Erythroblast (primary cell): ENCODE results near the gene PCDH11Y.
"Not testable (repeated sequence)": the region's sequence is repeated elsewhere in the genome, so short reads cannot be mapped to it uniquely, and the experiment has no call there.

ENCODE experiments used
- DNase-seq, 2 experiments: peaks; one replicate each; lab custom pipeline; 2025; lab: John Stamatoyannopoulos, UW

Gene PCDH11Y, protein sequence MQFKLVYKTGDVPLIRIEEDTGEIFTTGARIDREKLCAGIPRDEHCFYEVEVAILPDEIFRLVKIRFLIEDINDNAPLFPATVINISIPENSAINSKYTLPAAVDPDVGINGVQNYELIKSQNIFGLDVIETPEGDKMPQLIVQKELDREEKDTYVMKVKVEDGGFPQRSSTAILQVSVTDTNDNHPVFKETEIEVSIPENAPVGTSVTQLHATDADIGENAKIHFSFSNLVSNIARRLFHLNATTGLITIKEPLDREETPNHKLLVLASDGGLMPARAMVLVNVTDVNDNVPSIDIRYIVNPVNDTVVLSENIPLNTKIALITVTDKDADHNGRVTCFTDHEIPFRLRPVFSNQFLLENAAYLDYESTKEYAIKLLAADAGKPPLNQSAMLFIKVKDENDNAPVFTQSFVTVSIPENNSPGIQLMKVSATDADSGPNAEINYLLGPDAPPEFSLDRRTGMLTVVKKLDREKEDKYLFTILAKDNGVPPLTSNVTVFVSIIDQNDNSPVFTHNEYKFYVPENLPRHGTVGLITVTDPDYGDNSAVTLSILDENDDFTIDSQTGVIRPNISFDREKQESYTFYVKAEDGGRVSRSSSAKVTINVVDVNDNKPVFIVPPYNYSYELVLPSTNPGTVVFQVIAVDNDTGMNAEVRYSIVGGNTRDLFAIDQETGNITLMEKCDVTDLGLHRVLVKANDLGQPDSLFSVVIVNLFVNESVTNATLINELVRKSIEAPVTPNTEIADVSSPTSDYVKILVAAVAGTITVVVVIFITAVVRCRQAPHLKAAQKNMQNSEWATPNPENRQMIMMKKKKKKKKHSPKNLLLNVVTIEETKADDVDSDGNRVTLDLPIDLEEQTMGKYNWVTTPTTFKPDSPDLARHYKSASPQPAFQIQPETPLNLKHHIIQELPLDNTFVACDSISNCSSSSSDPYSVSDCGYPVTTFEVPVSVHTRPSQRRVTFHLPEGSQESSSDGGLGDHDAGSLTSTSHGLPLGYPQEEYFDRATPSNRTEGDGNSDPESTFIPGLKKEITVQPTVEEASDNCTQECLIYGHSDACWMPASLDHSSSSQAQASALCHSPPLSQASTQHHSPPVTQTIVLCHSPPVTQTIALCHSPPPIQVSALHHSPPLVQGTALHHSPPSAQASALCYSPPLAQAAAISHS (N-terminal part only)

DNA sequence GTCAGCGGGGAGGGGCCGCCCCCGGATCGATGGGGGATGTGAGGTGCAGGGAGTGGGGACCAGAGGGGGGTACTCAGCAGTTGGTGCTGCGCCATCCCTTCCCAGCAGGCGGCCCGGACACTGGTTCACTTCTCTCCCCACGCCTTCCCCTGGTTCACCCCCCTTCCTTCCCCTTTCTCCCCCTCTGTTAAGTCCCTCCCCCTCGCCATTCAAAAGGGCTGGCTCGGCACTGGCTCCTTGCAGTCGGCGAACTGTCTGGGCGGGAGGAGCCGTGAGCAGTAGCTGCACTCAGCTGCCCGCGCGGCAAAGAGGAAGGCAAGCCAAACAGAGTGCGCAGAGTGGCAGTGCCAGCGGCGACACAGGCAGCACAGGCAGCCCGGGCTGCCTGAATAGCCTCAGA, at the start of gene PCDH11Y:
PCDH11Y (plus strand) TSS at position 240 of the 400 bp plus-strand sequence. CDS start 56,804 bp downstream, outside the sequence.
- DNase-seq: not testable (repeated sequence)

DNA sequence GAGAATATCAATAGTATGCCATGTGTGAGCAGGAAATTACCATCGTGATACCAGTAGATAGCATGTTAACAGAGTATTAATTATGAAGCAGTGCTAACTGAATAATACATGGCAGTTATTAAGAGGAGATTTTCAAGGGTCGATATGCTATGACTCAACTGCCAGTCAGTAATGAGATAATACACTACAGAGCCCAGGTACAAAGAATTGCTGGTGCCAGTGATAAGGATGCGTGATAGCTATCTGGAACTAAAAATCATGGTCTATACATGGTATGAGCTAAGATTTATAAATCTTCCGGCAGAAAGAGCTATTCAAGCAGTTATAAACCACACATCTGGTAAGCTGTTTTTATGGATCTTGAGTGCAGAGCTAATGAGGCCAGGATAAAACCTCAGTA, 32.2 kb upstream of the PCDH11Y start:
- DNase-seq: not testable (repeated sequence)

DNA sequence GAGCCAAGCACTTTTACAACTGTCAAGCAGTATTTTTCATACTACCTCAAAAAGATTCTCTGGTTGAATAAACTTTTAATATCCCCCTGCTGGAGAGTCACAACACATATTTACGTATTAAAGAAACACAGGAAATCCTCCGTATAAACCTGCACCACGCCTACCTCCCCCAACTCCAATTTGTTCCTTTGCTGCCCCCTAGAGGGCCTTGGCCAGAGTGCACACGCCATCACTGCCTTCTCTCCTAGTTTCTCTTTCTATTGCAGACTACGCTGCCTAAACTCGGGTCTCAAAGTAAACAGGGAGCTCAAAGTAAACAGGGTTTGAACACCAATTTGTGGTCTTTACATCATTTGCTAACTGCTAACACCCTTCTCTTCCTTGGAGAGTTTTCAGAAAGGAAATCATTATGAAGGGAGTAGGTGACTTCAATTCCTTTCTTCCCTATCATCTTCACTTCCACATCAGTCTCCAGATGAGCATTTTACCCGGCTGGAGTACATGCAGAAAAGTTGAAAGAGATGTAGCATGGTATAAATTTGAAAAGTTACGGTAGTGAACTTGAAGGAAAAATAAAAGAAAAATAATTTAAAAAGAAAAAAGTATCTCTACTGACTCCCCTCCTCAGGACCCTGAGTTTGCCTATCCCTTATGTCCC, 8.2 kb upstream of the PCDH11Y start:
- not testable (repeated sequence) for DNase-seq

DNA sequence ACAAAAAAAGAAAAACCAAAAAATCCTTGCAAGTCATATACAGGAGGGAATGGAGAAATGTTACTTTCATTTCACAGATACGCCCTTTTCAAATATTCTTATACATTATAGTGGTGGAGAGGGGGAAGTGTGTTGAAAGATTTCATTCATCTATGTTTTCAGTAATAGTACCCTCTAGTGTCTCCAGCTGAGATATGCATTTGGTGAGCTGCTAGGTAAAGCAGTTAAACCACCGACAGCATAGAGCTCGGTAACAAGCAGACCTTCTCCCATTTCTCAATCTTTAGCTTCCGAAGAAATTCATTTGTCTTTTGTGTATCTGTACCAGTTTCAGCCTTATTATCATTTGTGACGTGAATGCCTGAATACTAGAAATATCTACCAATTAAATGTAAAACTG, 5.2 kb upstream of the PCDH11Y start:
- not testable (repeated sequence) for DNase-seq

DNA sequence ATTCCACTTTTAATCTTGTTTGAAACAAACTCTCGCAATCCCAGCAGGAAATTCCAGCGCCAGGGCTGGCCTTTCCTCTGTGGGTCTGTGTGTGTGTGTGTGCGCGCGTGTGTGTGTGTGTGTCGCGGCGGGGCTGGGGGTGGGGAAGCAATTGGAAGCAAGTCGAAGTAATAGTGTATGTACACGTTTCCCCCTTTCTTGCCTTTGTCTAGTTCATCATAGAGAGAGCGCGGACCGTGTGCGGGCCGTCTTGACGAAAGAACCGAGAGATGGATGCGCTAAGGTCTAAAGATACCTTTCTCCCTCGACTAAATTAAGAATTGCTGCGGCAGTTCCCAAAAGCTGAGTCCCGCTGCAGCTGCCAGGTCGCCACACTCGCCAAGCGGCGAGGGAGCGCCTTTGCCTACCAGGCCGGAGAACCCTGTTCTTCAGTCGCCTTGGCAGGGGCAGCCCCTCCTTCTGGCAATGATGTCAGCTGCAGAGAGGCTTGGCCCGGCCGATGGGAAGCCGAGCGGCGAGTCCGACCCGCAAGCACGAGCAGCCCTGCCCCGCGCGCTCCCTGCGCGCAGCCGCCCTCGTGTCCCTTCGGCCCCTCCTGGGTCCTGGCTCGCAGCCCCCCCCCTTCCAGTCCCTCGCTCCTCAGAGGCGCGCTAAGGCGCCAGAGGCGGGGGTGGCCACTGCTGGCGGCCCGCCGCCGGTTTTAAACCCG, 2.5 kb downstream of the PCDH11Y start:
- not testable (repeated sequence) for DNase-seq

DNA sequence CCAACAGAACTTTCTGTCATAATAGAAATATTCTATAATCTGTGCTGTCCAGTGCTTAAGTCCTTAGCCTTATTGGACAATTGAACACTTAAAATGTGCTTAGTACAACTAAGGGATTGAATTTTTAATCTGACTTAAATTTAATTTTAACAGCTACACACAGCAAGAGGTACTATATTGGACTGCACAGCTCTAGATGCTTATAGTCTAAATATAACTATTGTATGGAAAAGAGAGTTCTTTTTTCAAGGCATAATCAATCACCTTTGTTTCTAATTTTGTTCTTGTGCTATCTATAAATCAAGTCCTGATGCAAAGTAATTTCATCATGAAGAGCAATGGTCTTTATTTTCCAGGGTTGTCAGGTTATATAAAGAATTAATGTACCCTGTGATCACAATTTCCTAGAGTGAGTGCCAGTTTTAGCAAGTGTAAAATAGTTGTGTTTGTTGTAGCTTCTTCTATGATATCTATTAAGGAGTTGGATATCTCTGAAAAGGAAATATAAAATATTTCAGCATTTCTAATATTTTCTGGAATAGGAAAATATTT, 39.0 kb downstream of the PCDH11Y start:
- not testable (repeated sequence) for DNase-seq

DNA sequence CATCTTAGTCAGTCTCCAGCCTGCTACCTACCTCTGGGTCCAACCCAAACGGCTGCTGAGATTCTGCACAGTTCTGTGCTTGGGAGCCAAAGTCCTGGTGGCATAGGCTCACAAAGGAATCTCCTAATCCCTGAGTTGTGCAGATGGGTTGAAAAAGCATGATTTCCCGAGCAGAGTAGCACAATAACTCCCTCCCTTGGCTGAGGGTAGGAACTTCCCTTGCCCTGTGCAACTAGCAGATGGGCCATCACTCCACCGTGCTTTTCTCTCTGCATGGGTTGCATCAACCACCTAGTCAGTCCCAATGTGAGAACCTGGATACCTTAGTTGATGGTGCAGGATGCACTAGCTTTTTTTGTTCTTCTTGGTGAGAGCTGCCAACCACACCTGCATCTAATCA, 82.9 kb downstream of the PCDH11Y start:
- DNase-seq: not testable (repeated sequence)

DNA sequence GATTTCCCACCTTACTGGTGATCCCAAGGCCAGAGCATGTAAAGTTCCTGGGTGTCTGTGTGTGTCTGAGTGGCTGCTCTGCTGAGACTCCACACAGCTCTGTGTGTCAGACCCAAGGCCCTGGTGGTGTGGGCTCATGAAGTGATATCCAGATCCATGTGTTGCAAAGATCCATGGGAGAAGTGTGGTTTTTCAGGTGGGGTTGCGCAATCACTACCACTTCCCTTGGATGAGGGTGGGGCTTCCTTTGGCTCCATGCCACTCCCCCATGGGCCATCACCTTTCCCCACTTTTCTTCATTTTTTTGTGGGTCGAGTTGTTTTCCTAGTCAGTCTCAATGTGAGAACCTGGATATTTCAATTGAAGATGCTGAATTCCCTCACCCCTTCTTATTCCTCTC, 182.9 kb downstream of the PCDH11Y start:
- DNase-seq: not testable (repeated sequence)

DNA sequence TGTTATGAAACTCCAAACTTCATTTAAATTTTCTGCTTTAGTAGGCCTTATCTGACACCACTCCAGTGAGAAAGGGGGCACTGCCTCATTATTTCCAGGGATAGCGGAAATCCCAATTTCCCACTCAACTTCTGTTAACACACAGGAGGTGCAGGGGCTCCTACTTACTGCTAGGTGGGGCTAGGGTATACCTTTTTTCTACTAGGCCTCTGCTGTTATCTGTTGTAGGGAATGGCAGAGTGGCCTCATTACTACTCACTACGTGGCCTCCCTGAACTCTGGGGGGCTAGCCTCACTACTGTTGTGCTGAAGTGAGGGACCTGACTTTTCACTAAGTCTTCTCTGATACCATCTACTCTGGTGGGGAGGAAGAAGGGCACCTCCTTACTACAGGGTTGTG, 215.0 kb downstream of the PCDH11Y start:
- DNase-seq: not testable (repeated sequence)

DNA sequence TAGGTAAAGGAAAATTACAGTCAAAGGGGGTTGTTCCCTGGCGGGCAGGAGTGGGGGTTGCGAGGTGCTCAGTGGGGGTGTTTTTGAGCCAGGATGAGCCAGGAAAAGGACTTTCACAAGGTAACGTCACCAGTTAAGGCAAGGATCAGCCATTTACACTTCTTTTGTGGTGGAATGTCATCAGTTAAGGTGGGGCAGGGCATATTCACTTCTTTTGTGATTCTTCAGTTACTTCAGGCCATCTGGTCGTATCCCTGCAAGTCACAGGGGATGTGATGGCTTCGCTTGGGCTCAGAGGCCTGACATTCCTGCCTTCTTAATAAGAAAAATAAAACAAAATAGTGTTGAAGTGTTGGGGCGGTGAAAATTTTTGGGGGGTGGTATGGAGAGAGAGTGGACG, 324.8 kb downstream of the PCDH11Y start:
- not testable (repeated sequence) for DNase-seq

DNA sequence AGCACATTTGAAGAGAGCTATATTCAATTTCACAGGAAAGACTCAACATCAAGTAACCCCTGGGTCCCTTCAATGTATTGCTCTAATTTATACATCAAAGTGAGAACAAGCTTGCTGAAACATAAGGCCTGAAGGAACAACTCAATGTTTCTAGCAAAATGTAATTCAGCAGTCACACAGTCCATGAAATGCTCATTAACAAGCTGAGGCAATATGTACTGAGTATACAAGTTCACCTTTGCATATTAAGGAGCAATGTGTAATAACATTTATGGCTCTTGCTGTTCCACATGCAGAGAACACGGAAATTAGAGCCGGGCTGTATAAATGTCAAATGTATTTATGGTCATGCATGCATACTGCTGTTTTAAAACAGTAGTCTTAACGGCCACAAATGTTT, 342.1 kb downstream of the PCDH11Y start:
- not testable (repeated sequence) for DNase-seq

DNA sequence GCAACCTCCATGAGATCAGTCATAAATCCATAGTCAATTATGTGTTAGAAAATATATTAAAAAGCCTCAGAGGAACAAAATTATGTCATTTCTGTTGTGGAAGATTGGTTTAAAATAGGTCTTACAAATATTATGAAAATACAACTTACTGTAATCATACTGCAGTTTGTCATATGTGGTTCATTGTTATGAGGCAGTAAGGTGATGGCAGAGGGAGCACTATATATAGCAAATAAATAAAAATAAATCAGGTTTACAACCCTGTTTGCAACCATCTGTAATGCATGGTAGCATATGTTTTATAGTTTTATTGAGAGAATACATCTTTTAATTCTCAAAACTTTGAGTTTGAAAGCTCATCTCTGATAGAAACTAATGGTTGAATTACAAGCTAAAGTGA, 543.6 kb downstream of the PCDH11Y start:
- not testable (repeated sequence) for DNase-seq

DNA sequence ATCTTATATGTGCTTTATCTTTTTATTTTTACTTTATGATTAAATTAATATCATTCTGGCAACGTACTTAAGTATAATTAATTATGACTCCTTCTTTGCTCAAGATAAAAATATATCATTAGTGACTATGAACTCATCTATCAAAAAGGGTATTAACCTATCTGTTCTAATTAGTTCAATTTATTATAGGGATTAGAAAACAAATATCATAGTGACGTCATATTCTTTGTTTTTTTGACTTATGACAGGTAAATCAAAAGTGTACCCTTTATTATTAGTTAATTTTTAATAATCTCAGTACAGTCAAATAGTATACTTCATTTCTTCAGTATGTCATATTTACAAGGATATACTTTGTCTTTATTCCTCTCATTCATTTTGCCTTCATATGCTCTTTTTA, 638.5 kb downstream of the PCDH11Y start:
- DNase-seq: not testable (repeated sequence)

DNA sequence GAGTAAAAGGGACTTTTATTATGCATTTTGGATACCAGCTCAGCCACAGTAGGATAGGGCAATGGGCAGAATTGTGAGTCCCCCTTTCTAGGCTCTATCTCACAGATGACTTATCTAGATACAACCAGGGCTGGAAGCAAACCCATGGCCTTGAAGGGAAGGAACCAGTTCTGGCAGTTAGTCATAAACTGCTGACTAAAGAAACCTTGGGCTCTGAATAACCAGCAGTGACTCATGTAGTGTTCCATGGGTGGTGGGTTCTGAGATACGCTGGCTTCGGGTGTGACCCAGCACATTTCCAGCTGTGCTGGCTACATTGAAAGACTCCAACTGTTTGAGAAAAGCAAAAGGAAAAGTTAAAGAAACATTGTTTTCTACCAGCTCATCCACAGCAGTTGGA, 679.2 kb downstream of the PCDH11Y start:
- DNase-seq: not testable (repeated sequence)

DNA sequence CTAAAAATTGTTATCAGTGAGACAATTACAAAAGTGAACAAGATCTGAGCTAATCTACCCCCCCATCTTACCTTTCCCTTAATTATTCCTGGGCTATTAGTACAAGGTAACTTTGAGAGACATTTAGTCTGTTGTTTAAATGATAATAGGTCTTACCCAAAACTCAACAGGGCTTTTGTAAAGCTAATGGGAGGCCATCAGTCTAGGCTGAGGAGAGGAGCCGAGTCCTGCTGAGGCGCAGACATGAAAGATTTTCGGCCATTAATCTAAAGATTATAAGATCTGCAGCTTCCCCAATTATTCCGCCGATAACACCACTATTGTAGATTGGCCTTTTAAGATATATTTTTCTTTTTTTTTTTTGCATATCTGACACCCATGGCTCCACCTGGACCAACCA, 708.6 kb downstream of the PCDH11Y start:
- not testable (repeated sequence) for DNase-seq

DNA sequence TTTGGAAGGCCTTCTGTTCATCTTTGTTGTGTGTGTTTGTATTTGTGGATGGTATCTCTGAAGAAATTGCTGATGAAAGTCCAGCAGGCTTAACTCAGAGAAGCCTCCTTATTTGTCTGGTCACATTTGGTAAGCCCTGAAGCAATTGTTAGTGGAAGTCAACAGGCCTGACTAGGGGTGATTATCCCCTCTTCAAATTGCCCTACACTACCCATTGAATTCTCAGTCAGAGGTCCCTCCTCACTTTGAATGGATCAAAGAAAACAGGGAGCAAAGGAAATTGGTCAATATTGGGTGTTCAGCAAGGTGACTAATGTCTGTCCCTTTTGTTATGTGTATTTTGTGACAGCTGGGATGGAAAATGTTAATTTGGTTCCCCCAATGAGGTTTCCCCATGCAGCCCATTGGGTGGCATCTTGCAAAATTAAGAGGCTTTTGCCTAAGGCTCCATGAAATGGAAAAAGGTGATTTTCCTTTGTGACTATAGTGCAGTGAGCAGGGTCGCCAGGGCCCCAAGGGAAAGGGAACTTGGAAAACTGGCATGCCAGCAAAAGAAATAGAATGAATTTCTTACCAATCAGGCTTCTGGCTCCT, 709.8 kb downstream of the PCDH11Y start:
- not testable (repeated sequence) for DNase-seq

DNA sequence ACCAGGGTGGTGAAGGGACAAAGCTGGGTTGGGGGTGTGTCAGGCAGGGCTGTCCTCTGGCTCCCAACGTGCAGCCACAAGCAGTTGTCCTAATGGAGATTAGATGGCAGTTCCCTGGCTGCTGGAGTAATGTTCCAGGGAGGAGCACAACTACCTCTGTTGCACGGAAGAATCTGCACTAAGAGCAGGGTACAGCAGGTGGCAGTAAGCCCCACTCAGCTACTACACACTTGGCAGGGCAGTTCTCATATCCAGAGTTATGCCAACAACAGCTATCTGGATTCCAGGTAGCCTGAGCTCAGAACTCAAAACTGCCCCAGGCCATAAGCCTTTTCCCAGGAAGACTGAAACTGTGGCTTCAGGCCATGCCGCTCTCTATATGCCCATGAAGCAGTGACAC, 761.3 kb downstream of the PCDH11Y start:
- DNase-seq: not testable (repeated sequence)

DNA sequence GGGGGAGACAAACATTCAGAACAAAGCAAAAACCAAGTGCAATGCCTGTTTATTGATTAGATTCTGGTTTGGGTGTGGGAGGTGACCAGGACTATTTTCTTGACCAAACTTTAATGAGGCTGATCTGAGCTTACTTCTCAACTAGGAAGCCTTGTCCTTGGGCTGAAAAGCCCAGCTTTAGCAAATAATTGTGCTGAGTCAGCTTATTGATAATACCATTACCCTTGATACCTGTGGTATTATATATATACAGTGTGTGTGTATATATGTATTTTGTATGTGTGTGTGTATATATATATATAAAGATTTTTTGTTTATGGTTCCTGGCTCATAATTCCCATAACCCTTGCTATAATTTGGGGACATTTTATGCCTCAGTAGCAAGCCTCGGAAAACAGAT, 776.4 kb downstream of the PCDH11Y start:
- not testable (repeated sequence) for DNase-seq
